ENCODE data around the gene CEP290. TPM values are rescaled to one million over a fixed set of nuclear protein-coding genes. Genes with fewer than 3 reads are reported as not detected.

CEP290 gene
- total and polyA plus RNA-seq, 7 donors = 2.3 to 17.5 (median 14.1) TPM

DNA sequence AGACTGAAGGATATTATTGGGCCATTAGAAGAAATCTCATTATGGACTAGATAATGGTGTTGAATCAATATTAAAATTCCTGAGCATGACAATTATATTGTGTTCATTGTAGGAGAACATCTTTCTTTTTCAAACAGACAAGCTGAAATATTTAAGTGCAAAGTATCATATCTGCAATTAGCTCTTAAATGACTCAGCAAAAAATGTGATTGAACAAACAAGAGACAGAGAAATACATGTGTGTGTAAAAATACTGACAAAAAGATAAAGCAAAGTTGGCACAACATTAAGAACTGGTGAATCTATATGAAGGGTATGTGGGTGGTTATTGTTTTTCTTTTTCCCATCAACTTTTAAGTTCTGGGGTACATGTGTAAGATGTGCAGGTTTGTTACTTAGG, 9.5 kb downstream of the CEP290 start:
- TF ChIP-seq EP300 (IDR thresholded peaks at IDR 0.05) (no peak), POLR2A (IDR thresholded peaks at IDR 0.05) (no peak), POLR2AphosphoS5 (IDR thresholded peaks at IDR 0.05) (no peak)
- TF ChIP-seq, protein P1, sequence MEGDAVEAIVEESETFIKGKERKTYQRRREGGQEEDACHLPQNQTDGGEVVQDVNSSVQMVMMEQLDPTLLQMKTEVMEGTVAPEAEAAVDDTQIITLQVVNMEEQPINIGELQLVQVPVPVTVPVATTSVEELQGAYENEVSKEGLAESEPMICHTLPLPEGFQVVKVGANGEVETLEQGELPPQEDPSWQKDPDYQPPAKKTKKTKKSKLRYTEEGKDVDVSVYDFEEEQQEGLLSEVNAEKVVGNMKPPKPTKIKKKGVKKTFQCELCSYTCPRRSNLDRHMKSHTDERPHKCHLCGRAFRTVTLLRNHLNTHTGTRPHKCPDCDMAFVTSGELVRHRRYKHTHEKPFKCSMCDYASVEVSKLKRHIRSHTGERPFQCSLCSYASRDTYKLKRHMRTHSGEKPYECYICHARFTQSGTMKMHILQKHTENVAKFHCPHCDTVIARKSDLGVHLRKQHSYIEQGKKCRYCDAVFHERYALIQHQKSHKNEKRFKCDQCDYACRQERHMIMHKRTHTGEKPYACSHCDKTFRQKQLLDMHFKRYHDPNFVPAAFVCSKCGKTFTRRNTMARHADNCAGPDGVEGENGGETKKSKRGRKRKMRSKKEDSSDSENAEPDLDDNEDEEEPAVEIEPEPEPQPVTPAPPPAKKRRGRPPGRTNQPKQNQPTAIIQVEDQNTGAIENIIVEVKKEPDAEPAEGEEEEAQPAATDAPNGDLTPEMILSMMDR (IDR thresholded peaks at IDR 0.05) = no peak
- H3K36me3 ChIP-seq = peaks cover 0 to 49% (median 3%) of the 10 kb centered on the region in 4 donors

DNA sequence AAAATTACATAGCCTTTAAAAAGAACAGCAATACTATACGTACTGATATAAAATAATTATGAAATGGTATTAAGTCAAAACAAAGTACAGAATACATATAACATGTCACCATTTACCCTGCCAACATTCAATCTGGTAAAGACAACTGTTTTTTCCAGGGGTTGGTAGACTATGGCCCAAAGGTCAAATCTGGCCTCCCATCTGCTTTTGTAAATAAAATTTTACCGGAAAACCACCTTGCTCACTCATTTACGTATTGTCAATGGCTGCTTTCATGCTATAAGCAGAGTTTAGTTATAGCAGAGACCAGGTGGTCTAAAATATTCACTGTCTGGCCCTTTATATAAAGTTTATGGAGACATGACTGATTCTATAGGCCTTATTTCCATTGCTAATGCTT, 14.0 kb downstream of the CEP290 start:
- H3K4me3 ChIP-seq = no peak overlapping the region
- intact Hi-C loops (cut with DNase I) = no loop called here
- no peak for DNase-seq
- no peak overlapping the region for H3K27ac ChIP-seq
- TF ChIP-seq, protein P1 (IDR thresholded peaks at IDR 0.05) = no peak
- TF ChIP-seq POLR2AphosphoS5 (IDR thresholded peaks at IDR 0.05) = no peak
- TF ChIP-seq POLR2A (IDR thresholded peaks at IDR 0.05) = no peak
- TF ChIP-seq EP300 (IDR thresholded peaks at IDR 0.05) = no peak
- peaks cover 0 to 54% (median 3%) of the 10 kb centered on the region in 4 donors for H3K36me3 ChIP-seq
- WGBS, 2 donors = 98% methylated on average over 3 of the region's 3 CpGs
- no peaks in the 10 kb centered on the region for H3K4me1 ChIP-seq
- H3K9me3 ChIP-seq = no peaks in the 10 kb centered on the region
- no peaks in the 10 kb centered on the region for H3K27me3 ChIP-seq

More for the DNA sequence above, 9.5 kb downstream of the CEP290 start:
- H3K9me3 ChIP-seq = no peaks in the 10 kb centered on the region
- intact Hi-C loops (cut with DNase I) = no loop called here
- no peaks in the 10 kb centered on the region for H3K27me3 ChIP-seq
- H3K27ac ChIP-seq = no peak overlapping the region
- no peak overlapping the region for H3K4me3 ChIP-seq
- no peaks in the 10 kb centered on the region for H3K4me1 ChIP-seq
- DNase-seq = no peak

DNA sequence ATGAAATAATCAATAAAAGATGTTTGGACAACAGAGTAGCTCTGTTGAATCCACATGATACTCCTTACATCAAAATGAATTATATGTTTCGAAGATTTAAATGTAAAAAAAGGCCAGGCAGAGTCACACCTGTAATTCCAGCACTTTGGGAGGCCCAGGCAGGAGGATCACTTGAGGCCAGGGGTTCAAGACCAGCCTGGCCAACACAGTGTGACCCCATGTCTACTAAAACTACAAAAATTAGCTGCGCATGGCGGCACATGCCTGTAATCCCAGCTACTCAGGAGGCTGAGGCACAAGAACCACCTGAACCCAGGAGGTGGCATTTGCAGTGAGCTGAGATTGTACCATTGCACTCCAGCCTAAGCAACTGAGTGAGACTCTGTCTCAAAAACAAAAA, 14.8 kb downstream of the CEP290 start:
- Histone ChIP-seq H3K4me3 (no peak overlapping the region), H3K27ac (no peak overlapping the region), H3K9me3 (no peaks in the 10 kb centered on the region), H3K36me3 (peaks cover 0 to 59% (median 3%) of the 10 kb centered on the region in 4 donors), H3K4me1 (no peaks in the 10 kb centered on the region), H3K27me3 (no peaks in the 10 kb centered on the region)
- TF ChIP-seq POLR2A (IDR thresholded peaks at IDR 0.05) = no peak
- TF ChIP-seq POLR2AphosphoS5 (IDR thresholded peaks at IDR 0.05) = no peak
- TF ChIP-seq, protein P1 (IDR thresholded peaks at IDR 0.05) = no peak
- TF ChIP-seq EP300 (IDR thresholded peaks at IDR 0.05) = no peak
- 99 to 100% methylated on average over 3 of the region's 3 CpGs for WGBS, 2 donors
- DNase-seq = no peak
- intact Hi-C loops (cut with DNase I) = no loop called here

DNA sequence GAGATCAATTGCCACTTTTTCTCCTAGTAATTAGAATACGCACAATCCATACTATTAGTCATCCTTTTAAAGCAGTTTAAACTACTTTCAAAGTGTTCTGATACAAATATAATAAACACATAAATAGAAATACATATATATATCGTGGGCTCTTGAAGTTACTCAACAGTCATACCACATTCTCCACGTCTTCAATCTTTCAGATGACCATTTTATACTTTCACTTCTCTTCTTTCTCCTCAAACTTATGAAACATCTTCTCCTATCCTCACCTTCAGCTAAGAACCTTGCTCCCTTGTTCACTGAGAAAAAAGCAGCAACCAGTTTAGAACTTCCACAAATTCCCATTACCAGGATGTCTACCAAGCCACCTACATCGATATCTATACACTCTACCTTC, 19.2 kb downstream of the CEP290 start:
- DNase-seq = no peak
- peaks cover 0 to 72% (median 1%) of the 10 kb centered on the region in 4 donors for H3K36me3 ChIP-seq
- no peak overlapping the region for H3K4me3 ChIP-seq
- intact Hi-C loops (cut with DNase I) = no loop called here
- no peaks in the 10 kb centered on the region for H3K9me3 ChIP-seq
- no peaks in the 10 kb centered on the region for H3K27me3 ChIP-seq
- WGBS, 2 donors = 65 to 76% methylated on average over 4 of the region's 4 CpGs
- TF ChIP-seq, protein P1 (IDR thresholded peaks at IDR 0.05) = no peak
- TF ChIP-seq POLR2AphosphoS5 (IDR thresholded peaks at IDR 0.05) = no peak
- TF ChIP-seq POLR2A (IDR thresholded peaks at IDR 0.05) = no peak
- no peak for TF ChIP-seq EP300 (IDR thresholded peaks at IDR 0.05)
- H3K27ac ChIP-seq = no peak overlapping the region
- H3K4me1 ChIP-seq = no peaks in the 10 kb centered on the region

DNA sequence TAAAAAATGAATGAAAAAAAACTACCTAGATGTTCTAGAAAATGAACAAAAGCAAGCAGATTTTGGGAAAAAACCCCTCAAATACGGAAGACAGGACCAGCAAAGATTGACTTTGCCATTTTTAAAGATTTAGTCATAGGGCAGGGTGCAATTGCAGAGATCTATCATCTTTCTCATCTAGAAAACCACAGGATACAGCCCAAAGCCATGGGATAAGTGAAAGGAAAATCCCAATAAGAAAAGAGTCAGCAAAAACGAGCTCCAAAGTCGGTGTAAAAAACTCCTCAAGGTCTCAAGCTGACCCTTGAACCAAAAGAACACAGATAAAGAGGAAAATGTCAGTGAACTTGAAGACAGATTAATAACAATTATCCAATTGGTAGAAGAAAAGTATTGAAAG, 28.0 kb downstream of the CEP290 start:
- 54 to 70% methylated on average over 3 of the region's 3 CpGs for WGBS, 2 donors
- H3K4me3 ChIP-seq = no peak overlapping the region
- intact Hi-C loops (cut with DNase I) = no loop called here
- no peaks in the 10 kb centered on the region for H3K27me3 ChIP-seq
- H3K36me3 ChIP-seq = peaks cover 0 to 71% (median 4%) of the 10 kb centered on the region in 4 donors
- peaks cover 0 to 5% (median 0%) of the 10 kb centered on the region in 4 donors for H3K4me1 ChIP-seq
- no peak for TF ChIP-seq POLR2AphosphoS5 (IDR thresholded peaks at IDR 0.05)
- no peak for TF ChIP-seq POLR2A (IDR thresholded peaks at IDR 0.05)
- no peak for TF ChIP-seq EP300 (IDR thresholded peaks at IDR 0.05)
- TF ChIP-seq, protein P1 (IDR thresholded peaks at IDR 0.05) = no peak
- no peak overlapping the region for H3K27ac ChIP-seq
- no peak for DNase-seq
- H3K9me3 ChIP-seq = no peaks in the 10 kb centered on the region
